Activated T-helper 1 cell treated with anti-CD3 and anti-CD28 coated beads, Interleukin-2, amount 50 U/mL, for 16 hours (primary cell): ENCODE results near the gene TRABD2B.

Experiments
- DNase-seq, 2 donors: peaks; one replicate each; pipeline ENCODE4 v3.0.0-alpha.2; 2020; ENCODE audit warnings: low read depth in 1 of 2, low spot score in 1 of 2

Gene TRABD2B

DNA sequence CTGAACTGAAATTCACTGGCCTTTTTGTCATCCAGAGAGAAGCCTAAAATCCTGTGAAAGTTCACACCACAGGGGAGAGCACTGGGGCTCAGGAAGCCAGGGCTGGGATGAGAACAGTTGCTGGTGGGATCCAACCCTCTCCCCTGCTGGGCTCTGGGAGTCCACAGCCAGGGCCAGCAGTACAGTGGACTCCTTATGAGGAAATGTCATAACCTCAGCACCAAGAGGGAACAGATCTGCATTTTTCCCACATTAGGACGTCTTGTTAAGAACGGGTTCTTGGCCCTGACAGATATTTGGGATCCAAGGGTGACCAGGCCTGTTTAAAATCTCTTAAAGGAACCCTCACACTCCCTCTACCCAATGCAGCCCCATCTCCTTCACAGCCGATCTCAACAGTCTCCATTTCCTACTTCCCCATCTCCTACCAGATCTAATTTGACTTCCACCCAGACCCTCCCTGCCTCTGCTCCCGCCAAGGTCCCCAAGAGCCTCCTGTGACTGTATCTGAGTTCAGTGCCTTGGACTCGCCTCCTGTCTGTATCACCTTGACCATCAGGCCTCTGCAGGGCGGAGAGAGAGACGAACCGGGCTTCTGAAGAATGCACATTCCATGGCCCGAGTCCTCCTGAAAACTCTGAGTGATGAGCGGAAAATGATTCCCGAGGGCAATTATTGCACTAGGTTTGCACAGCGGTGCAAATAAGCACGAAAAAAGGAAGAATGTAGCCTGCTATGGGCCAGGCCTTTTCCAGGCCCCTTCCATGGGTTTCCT, 159.9 kb downstream of the TRABD2B start:
- no peak for DNase-seq

DNA sequence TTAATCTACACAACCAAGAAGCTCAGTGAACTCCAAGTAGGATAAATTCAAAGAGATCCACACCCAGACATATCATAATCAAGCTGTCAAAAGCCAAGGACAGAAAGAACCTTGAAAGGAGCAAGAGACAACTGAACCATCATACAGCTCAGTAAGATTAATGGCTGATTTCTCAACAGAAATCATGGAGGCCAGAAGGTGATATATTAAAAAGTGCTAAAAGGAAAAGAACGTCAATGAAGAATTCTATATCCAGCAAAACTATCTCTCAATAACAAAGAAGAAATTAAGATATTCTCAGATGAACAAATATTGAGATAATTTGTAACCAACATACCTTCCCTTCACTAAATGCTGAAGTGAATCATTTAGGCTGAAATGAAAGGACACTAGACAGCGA, 161.8 kb downstream of the TRABD2B start:
- no peak for DNase-seq

DNA sequence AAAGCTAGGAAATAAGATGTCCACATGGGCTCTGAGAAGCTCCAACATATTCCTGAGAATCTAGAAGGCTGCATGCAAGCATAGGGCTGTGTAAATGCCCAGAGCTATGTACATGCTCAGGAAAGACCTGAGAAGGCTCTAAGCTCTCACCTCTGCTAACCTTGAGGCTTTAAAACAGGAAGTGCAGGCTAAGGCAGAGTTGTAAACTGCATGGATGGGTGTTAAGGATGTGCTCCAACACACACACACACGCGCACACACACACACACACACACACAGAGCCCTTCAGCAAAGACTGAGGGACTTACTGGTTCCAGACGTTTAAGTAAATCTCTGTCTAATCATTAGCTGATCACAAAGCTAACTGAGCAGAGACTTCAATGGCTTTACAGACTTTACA, 162.9 kb downstream of the TRABD2B start:
- no peak for DNase-seq

DNA sequence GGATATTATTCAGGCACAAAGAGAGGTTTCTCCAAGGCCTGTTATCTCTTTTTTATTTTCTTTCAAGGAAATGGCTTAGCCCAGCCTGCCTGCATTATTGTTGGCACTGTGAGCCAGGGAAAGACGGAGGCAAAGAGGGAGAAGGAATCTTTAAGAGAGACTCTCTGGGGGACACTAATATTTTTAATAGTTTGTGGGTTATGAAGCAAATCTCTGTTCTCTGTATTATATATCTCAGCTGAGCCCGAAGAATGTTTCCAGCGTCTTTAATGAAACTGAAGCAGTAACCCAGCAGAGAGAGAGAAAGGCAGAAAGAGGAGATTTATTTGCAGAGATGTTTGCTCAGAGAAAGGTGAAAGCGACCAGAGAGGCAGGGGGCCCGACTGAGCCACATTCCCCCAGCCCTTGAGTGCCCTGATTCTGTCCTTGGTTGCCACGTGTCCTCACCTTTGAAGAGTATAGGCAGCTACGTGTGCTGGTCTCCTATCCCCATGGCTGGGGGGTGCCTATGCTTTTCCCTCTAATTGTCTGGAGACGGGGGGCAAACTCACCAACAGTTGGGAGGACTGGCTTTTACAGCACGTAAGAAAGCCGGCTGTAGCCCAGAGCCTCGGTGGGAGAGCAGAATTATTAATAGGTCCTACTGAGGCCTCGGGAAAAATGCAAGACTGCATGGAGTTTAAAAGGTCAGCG, 166.4 kb downstream of the TRABD2B start:
- DNase-seq = no peak

DNA sequence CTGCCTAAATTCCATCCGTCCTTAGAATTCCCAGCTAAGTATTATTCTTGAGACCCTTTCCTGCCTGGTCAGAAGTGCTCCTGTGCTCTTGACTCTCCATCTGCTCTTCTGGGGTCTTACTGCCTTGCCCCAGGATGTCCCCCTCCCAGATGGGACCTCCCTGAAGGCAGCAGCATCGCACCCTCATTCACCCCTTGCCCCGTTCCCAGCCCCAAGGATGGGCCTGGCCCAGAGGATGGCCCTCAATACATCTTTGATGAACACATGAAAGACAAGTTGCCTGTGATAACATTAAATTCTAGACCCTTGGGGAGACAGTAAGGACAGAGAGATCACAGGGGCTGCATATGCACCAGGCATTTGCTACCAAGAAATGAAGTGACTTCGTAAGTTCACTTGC, 167.2 kb downstream of the TRABD2B start:
- DNase-seq = no peak

DNA sequence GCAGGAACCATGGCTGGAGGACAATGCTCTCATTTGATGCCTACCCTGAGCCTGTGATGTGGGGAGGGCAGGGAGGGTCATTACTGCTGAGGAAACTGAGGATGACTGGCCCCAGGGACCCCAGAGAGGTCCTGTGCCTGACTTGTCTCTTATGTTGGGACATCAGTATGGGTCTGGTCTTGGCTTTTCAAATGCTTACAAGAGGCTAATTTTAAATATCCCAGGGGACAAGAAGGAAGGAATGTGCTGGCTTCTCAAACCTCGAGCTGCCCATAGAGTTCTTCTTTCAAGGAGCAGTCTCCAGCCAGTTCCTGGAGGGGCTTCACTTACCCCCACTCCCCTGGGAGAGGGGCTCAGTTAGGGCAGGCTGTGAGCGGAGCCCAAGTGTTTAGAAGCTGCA, 168.2 kb downstream of the TRABD2B start:
- DNase-seq = no peak

DNA sequence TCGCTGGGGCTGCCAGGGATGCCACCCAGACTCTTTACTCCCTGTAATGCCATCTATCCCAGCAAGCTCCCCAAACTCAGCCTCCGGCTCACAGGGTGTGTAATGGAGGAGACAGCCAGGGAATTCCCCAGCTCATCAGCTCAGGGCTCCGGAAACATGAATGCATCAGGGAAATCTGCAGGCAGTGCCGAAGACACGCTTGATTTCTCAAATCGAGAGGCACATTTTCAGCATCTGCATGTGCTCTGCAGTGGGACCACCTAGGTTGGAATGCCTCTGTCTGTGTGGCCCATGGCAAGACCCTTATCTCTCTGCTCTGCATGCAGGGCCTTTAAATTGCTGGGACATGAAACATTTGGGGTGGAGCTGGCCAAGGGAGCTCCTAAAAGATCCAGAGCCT, 170.1 kb downstream of the TRABD2B start:
- DNase-seq = no peak

DNA sequence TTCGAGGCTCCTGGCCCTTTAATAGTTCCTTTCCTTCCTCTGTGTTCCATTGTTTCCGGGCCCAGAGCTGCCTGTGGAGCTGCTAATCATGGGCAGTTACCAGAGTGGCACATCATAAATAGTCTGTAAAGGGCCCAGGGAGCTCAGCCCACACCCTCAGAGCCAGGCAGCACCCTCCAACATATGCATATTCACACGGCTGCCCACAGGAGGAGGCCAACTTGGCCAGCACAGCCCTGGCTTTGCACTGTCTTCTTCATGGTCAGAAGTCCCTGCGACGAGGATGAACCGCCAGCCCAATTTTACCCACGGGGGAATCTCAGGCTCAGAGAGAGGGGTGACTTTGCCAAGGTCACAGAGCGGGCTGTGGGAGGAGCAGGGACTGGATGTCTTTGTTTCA, 172.5 kb downstream of the TRABD2B start:
- no peak for DNase-seq

DNA sequence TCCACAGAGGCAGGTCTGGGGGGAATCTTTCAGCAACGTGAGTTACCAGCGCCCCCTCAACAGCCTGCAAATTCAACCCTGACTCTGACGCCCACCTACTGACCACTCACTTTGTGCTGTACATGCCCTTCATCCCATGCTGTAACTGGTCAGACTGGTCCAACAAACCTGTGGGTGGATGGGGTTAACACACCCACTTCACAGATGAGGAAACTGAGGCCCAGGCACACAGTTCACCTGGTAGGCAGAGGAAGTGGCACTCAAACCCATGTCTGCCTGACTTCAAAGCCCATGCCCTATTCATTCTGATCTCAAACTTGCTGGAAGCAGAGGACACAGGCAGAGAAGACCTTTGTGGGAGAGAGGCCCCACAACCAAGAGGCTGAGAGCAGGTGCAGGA, 172.9 kb downstream of the TRABD2B start:
- no peak for DNase-seq

DNA sequence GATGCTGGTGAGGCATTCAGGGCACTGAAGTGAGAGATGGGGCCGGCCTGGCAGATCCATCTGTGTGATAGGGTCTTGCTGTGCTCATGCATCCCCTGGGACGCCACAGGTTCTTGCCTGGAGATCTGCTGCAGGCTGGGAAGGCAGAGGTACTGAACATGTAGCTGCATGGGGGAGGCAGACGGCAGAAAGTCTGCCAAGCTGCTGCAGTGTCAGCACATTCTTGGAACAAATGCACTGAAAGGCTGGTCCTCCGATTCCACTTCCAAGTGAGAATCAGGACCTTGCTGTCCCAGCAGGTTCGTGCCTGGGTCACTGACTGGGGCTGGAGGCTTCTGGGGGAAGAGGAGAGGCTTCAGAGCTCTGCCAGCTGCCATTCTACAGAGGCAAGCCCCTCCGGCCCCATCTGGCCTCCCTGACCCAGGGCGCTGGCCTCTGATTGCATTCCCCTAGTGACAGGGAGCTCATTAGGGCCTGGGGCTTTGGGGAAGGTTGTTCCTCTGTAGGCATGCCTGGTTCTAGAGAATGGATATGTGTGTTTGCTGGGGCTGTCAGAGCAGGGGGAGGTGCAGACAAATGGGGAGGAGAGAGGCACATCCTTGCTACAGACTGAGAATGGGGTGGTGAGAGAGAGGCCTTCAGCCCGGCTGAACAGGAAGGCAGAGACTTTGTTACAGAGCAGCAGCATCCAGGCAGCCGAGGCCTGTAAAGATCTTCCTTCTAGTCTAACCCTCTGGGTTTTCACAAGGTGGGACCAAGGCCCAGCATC, 174.0 kb downstream of the TRABD2B start:
- no peak for DNase-seq

DNA sequence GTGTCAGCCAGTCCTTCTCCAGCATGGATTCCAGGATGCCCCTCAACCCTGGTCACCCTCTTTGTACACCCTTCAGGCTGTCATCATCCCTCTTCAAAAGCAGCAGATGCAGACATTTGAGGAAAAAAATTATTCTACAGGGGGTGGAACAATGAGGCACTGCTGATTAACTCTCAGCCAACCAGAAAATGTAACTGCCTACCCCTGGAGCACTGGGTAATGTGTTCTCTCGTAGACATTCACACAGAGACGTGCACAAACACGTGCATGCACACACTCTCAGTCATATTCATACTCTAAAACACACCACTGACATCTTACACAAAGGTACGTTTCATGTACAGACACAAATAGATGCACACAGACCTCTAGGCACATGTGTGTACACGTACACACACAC, 175.4 kb downstream of the TRABD2B start:
- DNase-seq = no peak

DNA sequence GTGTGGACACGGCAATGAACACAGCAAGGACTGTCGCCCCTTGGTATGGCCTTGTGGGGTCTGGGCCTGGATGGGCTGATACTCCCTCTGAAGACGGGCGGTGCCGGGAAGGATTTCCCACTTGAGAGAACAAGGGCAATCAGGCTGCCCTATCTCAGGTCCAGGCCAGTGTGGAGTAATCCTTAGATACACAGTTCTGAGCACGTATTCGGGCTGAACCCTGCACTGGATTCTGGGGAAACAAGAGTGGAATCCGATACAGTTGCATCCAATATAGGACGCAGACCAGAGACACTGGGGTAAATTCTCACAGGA, 177.7 kb downstream of the TRABD2B start:
- DNase-seq = no peak

DNA sequence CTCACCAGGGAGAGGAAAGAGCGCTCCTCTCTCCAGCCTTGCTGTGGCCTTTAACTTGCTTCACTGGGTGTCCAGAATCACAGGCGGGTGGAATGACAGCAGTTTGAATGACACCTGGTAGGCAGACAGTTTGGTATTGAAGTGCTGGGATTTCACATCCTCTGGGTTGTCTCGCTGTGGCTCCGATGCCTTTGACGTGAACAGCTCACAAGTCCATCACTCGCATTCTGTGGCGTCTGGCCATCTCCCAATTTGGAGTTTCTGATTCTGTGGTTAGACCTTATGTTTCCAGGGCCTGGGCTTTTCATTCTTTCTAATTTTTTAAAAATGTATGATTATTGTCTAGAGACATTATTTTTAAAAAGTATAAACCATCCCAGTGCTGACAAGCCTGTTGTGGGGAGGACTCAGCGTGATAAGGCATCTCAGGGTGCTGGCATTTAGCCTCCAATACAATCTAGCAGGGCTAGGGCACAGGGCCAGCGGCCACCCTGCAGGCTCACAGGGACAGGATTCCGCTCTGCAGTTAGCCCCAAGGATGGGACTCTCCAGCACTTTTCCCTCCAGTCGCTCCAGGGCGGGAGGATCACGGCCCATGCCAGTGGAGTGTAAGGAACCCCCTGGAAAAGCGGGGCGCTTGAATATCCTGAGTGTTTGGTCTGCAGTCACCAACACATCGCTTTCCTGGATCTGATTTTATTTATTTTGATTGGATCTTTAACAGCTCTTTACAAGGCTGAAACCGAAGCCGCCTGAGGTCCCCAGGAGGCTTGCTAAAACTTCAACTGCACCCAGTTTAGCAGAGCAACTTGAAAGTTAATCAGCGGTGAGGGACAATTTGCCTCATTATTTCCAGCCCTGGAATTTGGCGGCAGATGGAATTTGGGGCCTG, 178.3 kb downstream of the TRABD2B start:
- no peak for DNase-seq

DNA sequence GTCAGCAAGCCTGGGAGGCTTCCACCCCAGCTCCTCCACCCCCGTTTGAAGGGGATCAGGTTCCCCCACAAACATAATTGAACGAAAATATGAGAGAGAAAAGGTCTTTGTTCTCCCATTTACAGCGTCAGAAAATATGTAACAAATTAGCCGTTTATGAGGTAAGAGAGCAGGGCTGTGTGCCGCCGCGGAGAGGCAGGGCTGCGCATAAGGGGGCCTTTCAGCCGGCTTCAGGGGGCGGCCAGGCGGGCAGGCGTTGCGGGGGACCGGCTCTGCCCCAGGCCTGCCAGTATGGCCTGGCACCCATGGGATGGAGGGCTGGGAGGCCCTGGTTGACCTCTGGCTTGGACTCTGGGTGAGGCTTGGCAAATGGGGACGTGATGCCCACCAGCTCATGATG, 179.3 kb downstream of the TRABD2B start:
- no peak for DNase-seq

DNA sequence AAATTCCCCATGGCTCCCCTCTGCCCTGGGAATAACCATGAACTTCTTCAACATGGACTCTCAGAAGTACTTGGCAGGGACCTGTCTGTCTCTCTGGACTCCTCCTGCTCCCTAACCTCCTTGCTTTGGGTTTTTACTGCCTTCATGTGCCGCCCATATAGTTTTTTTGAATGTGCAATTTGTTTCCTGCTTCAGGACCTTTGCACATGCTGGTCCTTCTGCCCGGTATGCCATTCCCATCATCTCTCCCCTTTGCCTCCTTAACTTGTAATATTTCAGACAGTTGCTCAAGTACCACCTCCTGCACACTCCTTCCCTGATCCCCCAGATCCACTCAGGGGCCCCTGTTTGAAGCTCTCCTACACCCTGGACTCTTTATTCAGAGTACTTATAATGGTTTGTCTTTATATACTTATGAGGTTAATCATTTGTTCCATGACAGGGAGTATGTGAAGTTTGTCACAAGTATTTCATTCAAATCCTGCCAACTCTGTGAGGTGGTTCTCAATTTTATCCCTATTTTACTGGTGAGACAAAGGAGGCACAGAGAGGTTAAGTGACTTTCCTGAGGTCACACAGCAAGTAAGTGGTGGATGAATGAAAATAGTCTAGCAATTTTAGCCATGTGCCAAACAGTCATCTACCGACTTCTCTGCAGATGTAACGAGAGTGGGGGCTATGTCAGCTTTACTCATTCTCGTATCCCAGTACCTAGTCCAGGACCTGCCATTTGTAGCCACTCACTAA, 180.7 kb downstream of the TRABD2B start:
- DNase-seq = no peak

DNA sequence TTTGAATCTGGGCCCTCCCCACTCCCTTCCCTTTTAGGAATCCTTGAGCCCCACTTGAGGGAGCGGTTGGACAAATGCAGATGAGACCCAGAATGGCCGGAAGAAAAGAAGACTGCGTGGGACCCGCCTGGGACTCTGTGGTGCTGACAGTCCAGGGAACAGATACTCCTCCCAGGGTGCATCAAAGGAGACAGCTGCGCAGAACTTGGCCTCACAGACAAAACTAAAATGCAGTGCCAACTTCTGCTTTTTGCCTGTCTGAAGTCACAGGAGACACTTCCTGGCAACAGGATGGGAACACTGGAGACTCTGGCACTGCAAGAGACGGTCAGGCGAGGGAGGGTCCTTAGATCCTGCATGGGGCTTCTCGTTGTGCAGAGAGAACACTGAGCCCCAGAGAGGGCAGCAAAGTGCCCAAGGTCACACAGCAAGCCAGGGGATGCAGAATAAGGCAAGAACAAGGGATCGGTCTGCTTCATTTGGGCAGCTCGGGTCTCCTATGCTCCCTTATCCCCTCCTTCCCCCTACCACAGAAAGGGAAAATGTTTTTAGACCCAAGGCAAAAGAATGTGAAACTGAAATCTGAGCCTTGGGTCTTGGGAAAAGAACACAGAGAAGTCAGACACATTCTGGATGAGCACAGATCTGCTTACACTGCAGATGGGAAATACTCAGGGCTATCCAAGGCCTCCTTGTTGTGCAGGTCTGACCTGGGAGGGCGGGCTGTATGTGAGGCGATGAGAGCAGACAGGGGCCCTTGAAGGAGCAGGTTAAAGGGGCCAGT, 182.4 kb downstream of the TRABD2B start:
- DNase-seq = no peak

DNA sequence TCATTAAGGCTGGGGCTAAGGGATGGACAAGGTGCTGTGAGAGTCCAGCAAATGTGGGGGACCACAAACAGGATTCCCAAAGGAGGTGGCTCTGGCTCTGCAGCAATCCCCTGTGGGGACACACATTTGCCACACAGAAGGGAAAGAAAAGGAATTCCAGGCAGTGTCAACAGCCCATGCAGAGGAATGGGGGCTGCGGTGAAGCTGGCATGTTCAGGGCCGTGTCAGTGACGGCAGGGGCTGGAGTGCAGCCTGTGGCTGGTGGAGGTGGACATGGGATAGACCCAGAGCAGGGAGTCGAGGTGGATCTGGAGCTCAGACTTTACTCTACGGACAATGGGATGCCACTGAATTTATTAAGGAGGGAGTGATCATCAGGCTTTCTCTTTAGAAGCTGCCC, 183.2 kb downstream of the TRABD2B start:
- no peak for DNase-seq

DNA sequence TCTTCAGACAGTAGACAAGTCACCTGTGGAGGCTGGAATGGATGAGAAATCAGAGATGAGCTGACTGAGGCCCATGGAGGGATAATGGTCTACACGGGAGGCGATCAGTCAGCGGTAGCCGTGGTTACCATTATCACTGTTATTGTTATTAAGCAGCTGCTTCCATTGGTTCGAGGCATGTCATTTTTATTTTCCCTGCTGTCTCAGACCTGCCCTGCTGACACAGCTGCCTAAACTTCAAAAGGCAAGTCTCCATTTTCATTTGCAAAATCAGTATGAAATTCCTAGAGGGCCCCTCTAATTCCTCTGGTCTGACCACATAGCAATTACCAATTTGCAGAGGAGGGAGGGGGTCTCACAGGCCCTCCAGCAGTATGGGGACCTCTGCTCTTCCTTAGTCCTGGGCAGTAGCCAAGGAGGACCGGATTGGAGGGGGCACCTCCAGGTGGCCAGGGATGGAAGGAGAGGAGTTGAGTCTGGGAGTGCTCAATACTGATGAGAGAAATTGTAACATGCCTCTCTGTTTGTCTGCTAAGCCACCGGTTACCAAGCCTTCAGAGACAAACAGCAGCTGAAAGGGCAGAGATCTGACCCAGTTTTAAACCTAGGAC, 184.2 kb downstream of the TRABD2B start:
- DNase-seq = no peak

DNA sequence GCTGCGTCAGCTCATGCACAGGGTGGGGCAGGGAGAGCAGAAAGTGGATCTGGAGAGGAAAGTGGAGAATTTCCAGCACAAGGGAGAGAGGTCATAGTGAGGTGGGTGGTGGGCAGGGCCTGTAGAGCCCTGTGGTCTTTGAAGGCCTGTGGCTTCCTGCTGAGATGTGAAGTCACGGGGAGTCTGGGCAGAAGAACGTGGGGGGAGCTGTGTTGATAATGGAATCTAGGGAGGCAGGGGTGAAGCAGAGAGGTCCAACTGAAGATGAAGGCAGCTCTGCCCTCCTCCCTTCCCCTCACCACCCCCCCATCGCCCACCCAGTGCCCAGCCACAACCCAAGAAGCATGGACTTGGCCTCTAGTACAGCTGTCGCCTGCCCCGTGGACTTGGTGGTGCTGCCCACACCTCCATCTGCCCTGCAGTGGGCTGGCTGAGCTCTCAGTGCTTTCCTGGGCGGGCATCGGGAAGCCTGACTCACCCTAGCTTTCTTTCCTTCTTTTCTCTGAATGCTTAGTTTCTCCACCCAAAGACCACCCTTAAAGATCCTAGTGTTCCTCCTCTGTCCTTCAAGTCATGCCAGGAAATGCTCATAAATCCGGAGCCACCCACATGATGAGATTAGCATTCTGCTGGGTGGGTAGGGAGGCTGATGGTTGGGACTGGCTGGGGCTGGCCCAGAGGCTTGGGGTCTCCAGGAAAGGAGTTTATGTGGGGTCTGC, 186.1 kb downstream of the TRABD2B start:
- DNase-seq = no peak
